HepG2 (cell line): ENCODE results near the gene FBXO28. TPM values are rescaled to one million over a fixed set of nuclear protein-coding genes. Genes with fewer than 3 reads are reported as not detected.
A peak's percentile ranks its signal among the peaks of the same experiment; 100 is the strongest.

ENCODE experiments used
- ATAC-seq: fragments of 200-7000 bp; cut with Tn5 transposase; 3 replicates; pipeline ENCODE4 v1.9.1; 2020; ENCODE audit warnings: mild to moderate bottlenecking, moderate library complexity
- BruUV-seq: library from RNA; stranded (reverse); fragments of 400-500 nt; replicated peaks from 2 replicates; lab custom pipeline; 2021; lab: Mats Ljungman, UMichigan
- CTCF ChIA-PET: fragments of 300-600 bp; formaldehyde crosslinking; extraction: SDS; loops from one replicate; lab custom pipeline; 2021; ENCODE audit warnings: low total read pairs, inconsistent platforms, low intra/inter-chr PET ratio; lab: Yijun Ruan, JAX
- POLR2A ChIA-PET: fragments of 350-600 bp; sonication (Branson Sonifier 250); formaldehyde crosslinking; loops from one replicate; lab custom pipeline; 2020; ENCODE audit warnings: antibody characterized with exemption, inconsistent platforms; lab: Yijun Ruan, JAX
- DNase-seq: peaks from one replicate; pipeline ENCODE4 v3.0.0-alpha.2; 2015; ENCODE audit warnings: low spot score
- FAIRE-seq: peaks from 3 replicates; lab custom pipeline; 2011; peaks lifted over from hg19 to GRCh38; lab: Jason Lieb, UNC
- H2AFZ ChIP-seq: one replicate; pipeline ENCODE4 v1.6.1; 2011; ENCODE audit warnings: low read length, inconsistent platforms
- H3K27ac ChIP-seq: fragments of 300-600 bp; 3 replicates; pipeline ENCODE4 v1.8.0; 2011; ENCODE audit warnings: mixed run types, mild to moderate bottlenecking, mixed read lengths, low read length, inconsistent platforms; ENCODE audit not compliant: insufficient read depth; ENCODE audit errors: extremely low read length
- H3K27me3 ChIP-seq, 2 experiments: fragments of 200-600 bp in 1 of 2; 2 replicates in 1 of 2; 3 replicates in 1 of 2; pipeline versions ENCODE4 v1.6.0 to v1.8.0; 2011; ENCODE audit warnings: low read length in 2 of 2, mild to moderate bottlenecking in 2 of 2, moderate library complexity in 2 of 2, inconsistent platforms in 1 of 2; ENCODE audit not compliant: insufficient read depth in 2 of 2, control insufficient read depth in 1 of 2
- H3K36me3 ChIP-seq, 2 experiments: fragments of 200-600 bp in 1 of 2; replicated peaks in 1 of 2; 2 replicates in 1 of 2; 3 replicates in 1 of 2; pipeline versions ENCODE4 v1.5.1 to v1.8.0; 2011; ENCODE audit warnings: low read length in 2 of 2, inconsistent platforms in 1 of 2; ENCODE audit not compliant: insufficient read depth in 2 of 2, control insufficient read depth in 1 of 2
- H3K4me1 ChIP-seq: 2 replicates; pipeline ENCODE4 v1.5.1; 2012; ENCODE audit warnings: low read length, inconsistent platforms; ENCODE audit not compliant: insufficient read depth
- H3K4me2 ChIP-seq: 2 replicates; pipeline ENCODE4 v1.6.0; 2011; ENCODE audit warnings: low read depth, low read length, inconsistent platforms
- H3K4me3 ChIP-seq, 3 experiments: fragments of 200-600 bp in 1 of 3; sonication (generic), shearing (Covaris generic) in 1 of 3; replicated peaks in 1 of 3; 2 replicates each; pipeline ENCODE4 v1.5.1; 2011 to 2016; ENCODE audit warnings: low read length in 3 of 3, inconsistent platforms in 2 of 3, low read depth in 2 of 3, mild to moderate bottlenecking in 2 of 3, control low read depth in 1 of 3, mixed read lengths in 1 of 3; ENCODE audit not compliant: insufficient read depth in 1 of 3
- H3K79me2 ChIP-seq: one replicate; pipeline ENCODE4 v1.6.1; 2011; ENCODE audit warnings: low read length, inconsistent platforms; ENCODE audit not compliant: insufficient read depth
- H3K9ac ChIP-seq: 2 replicates; pipeline ENCODE4 v1.6.0; 2011; ENCODE audit warnings: mild to moderate bottlenecking, low read depth, low read length, inconsistent platforms; ENCODE audit not compliant: insufficient read depth
- H3K9me3 ChIP-seq: 2 replicates; pipeline ENCODE4 v1.5.1; 2012; ENCODE audit warnings: mild to moderate bottlenecking, low read length
- H4K20me1 ChIP-seq: 2 replicates; pipeline ENCODE4 v1.6.0; 2011; ENCODE audit warnings: inconsistent platforms, mild to moderate bottlenecking, low read length, moderate library complexity; ENCODE audit not compliant: insufficient read depth
- FOSL2 ChIP-seq: sonication (generic); formaldehyde crosslinking; IDR thresholded peaks from 2 replicates; pipeline ENCODE4 v1.4.0; 2020; ENCODE audit warnings: missing genetic modification reagents
- TARDBP ChIP-seq: sonication (generic); formaldehyde crosslinking; IDR thresholded peaks from 2 replicates; pipeline ENCODE4 v1.8.0; 2022; ENCODE audit warnings: mild to moderate bottlenecking, missing genetic modification reagents
- ZBTB7A ChIP-seq: sonication (generic); formaldehyde crosslinking; IDR thresholded peaks from 2 replicates; pipeline ENCODE4 v1.8.0; 2022; ENCODE audit warnings: mild to moderate bottlenecking, missing genetic modification reagents
- ZNF687 ChIP-seq: sonication (generic); formaldehyde crosslinking; IDR thresholded peaks from 2 replicates; pipeline ENCODE4 v1.5.1; 2020; ENCODE audit warnings: mild to moderate bottlenecking, missing genetic modification reagents, moderate library complexity
- ZSCAN29 ChIP-seq: sonication (generic); formaldehyde crosslinking; conservative IDR thresholded peaks from 2 replicates; pipeline ENCODE4 v1.4.0; 2020; ENCODE audit warnings: mild to moderate bottlenecking, missing genetic modification reagents
- WGBS: methylation state at CpG from one replicate; pipeline ENCODE4 v1.1.6; 2017; ENCODE audit warnings: low lambda C conversion rate; 5-methylcytosine and 5-hydroxymethylcytosine counted together
- in situ Hi-C: cut with HindIII; loops from 2 replicates; pipeline ENCODE4 v1.10.0; 2017; ENCODE audit warnings: low pct_unique_long_range_greater_than_20kb; ENCODE audit not compliant: extremely low pct_ligation_motif_present
- intact Hi-C: fragments of 100-400 bp; cut with micrococcal nuclease; formaldehyde crosslinking; loops from one replicate; pipeline ENCODE4 v1.10.0; 2022; ENCODE audit not compliant: unreplicated experiment
- polyA plus RNA-seq, 8 experiments: library from polyadenylated mRNA; depleted of rRNA in 3 of 8; stranded (reverse) in 7 of 8; unstranded in 1 of 8; fragments of >200 nt; fragmentation: Illumina TruSeq in 4 of 8; extraction: Trizol in 4 of 8; gene quantifications; 2 replicates each; pipeline versions ENCODE4 v1.2.1 to v1.2.3, GENCODE V29; 2011 to 2016; ENCODE audit warnings: low read depth in 4 of 8, missing spikeins in 1 of 8, mixed read lengths in 1 of 8; ENCODE audit not compliant: insufficient read depth in 1 of 8
- total RNA-seq, 5 experiments: library from RNA; depleted of rRNA; stranded (reverse); fragments of >200 nt; fragmentation: Illumina TruSeq; extraction: Trizol; gene quantifications; 2 replicates each; pipeline ENCODE4 v1.2.3, GENCODE V29; 2016; ENCODE audit warnings: low read depth in 1 of 5

The FBXO28 gene
- total and polyA plus RNA-seq, 2 of the 13 experiments (the other 11 are each of a cell fraction or from before 2014, with no cell fraction given) = 8.5 to 29.1 TPM

GRCh38 chr1:224205438-224205840, 91.5 kb downstream of the FBXO28 start:
- Histone ChIP-seq H2AFZ (no peak overlapping the region), H3K4me2 (peak overlapping the region; percentile 92), H3K9ac (no peak overlapping the region), H3K27ac (peak overlapping the region; percentile 55), H3K4me1 (peaks cover 62% of the 10 kb centered on the region), H4K20me1 (no peaks in the 10 kb centered on the region), H3K9me3 (no peaks in the 10 kb centered on the region), H3K79me2 (no peaks in the 10 kb centered on the region), H3K27me3 (0 out of 5 replicates have a peak, but pooled peaks cover 0 to 3% of the 10 kb centered on the region in 2 experiments), H3K4me3 (peak overlapping the region; percentile 29 to 54 (median 32)), H3K36me3 (no peaks in the 10 kb centered on the region)
- ATAC-seq = peak; percentile 75
- CTCF ChIA-PET = no interaction called here
- no peak for FAIRE-seq
- TF ChIP-seq ZBTB7A = no peak
- TF ChIP-seq ZSCAN29 (CRISPR knock-in tag) = 0 out of 2 replicates have a peak, but pooled peaks have one; percentile 6
- TF ChIP-seq ZNF687 (CRISPR knock-in tag) = peak; percentile 20; the same call in 1 of the 2 replicates
- peak; percentile 50 for TF ChIP-seq FOSL2 (CRISPR knock-in tag)
- TF ChIP-seq TARDBP (CRISPR knock-in tag) = peak; percentile 10; the same call in 1 of the 2 replicates
- in situ Hi-C loops (no loop called here), intact Hi-C loops (no loop called here)
- peak; percentile 7 for DNase-seq
- POLR2A ChIA-PET = interaction anchor here (0.6 to 2.6 kb wide), 4 partner anchors 10 to 124 kb away, joined by 3 to 17 read pairs (median 4); partner anchors contain the start of genes DEGS1 and NVL
- whole genome bisulfite sequencing = 0% methylated on average over 4 of the region's 4 CpGs
- no TSS peak for BruUV-seq
